ENCODE measurements around the gene MARCHF3.

GRCh38 chr5:126982202-126982601, 48.2 kb downstream of the MARCHF3 start:
- TF ChIP-seq ZNF264 (CRISPR knock-in tag; IDR thresholded peaks at IDR 0.05) (no peak), U2AF1 (optimal IDR thresholded peaks at IDR 0.05; ENCODE audit: low read depth, low read length) (no peak), RAD21 (CRISPR knock-in tag; IDR thresholded peaks at IDR 0.05) (no peak), POLR2AphosphoS2 (IDR thresholded peaks at IDR 0.05; ENCODE audit: low read depth, low read length) (no peak), CTCF (CRISPR knock-in tag; IDR thresholded peaks at IDR 0.05) (no peak)
- TF ChIP-seq, protein P1, sequence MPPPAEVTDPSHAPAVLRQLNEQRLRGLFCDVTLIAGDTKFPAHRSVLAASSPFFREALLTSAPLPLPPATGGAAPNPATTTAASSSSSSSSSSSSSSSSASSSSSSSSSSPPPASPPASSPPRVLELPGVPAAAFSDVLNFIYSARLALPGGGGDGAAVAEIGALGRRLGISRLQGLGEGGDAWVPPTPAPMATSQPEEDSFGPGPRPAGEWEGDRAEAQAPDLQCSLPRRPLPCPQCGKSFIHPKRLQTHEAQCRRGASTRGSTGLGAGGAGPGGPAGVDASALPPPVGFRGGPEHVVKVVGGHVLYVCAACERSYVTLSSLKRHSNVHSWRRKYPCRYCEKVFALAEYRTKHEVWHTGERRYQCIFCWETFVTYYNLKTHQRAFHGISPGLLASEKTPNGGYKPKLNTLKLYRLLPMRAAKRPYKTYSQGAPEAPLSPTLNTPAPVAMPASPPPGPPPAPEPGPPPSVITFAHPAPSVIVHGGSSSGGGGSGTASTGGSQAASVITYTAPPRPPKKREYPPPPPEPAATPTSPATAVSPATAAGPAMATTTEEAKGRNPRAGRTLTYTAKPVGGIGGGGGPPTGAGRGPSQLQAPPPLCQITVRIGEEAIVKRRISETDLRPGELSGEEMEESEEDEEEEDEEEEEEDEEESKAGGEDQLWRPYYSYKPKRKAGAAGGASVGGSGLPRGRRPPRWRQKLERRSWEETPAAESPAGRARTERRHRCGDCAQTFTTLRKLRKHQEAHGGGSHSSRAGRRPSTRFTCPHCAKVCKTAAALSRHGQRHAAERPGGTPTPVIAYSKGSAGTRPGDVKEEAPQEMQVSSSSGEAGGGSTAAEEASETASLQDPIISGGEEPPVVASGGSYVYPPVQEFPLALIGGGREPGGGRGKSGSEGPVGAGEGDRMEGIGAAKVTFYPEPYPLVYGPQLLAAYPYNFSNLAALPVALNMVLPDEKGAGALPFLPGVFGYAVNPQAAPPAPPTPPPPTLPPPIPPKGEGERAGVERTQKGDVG (CRISPR knock-in tag; IDR thresholded peaks at IDR 0.05; ENCODE audit: borderline replicate concordance) = no peak
